ENCODE measurements around the gene AXIN2. TPM values are rescaled to one million over a fixed set of nuclear protein-coding genes. Genes with fewer than 3 reads are reported as not detected.

AXIN2 gene
- total RNA-seq, 1 donor from 2014 or later: 0.27 TPM

DNA sequence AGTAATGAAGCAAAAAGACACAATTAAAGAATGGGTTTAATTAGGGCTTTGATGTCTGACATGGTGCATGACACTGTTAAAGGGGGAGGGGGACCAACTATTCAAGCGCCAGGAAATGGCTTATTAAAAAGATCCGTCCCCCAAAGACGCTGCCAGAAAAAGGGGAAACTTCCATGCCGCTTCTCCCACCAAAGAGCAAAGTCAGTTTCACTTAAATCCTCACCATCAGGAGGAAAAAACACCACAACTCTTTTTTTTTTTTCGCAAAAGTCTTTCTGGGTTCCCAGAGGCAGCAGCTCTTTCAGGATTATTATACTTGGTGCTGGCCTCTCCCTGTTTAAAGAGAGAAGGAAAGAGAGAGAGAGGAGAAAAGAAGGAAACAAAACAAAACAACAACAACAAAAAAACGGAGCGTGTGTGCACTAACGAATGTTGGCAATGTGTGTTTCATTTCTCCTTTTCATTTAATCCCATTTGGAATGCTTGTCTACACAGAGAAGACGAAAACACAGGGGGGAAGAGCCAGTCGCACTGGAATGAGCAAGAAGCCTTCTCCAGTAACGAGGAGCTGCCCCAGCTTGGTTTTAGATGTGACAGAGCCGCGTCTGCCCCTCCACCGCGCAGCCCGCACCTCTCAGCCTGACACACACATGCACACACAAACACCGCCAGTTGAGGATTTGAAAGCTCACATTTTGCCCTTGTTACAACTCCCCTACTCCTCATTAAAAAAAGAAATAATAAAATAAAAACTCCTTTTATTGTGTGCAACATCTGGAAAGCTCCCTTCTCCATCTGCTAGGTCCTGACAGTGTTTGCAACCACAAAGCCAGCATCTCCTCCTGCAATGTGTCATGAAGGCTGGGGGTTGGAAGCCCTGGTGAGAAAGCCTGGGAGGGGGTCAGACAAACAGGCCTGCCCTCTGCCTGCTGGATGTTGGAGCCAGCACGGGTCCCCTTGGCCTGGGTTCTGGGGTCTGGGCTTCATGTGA is 32.7 kb upstream of the AXIN2 start:
- CTCF ChIA-PET: no interaction called here
- no peak for TF ChIP-seq CTCF (IDR thresholded peaks at IDR 0.05)
- H3K9me3 Mint-ChIP-seq: no peaks in the 10 kb centered on the region
- peaks cover 6% of the 10 kb centered on the region for H3K4me1 Mint-ChIP-seq
- intact Hi-C loops (cut with micrococcal nuclease): no loop called here
- POLR2A ChIA-PET: no interaction called here
- H3K36me3 Mint-ChIP-seq (ENCODE audit: low read depth): no peaks in the 10 kb centered on the region
- ATAC-seq (ENCODE audit: low read depth) (no peak), DNase-seq (no peak)
- H3K4me3 Mint-ChIP-seq: no peak overlapping the region
- H3K27me3 Mint-ChIP-seq: peaks cover 13% of the 10 kb centered on the region
- no peak overlapping the region for H3K27ac Mint-ChIP-seq

GRCh38 chr17:65593092-65593854 is 31.8 kb upstream of the AXIN2 start:
- intact Hi-C loops (cut with micrococcal nuclease): no loop called here
- peaks cover 6% of the 10 kb centered on the region for H3K4me1 Mint-ChIP-seq
- POLR2A ChIA-PET: no interaction called here
- peaks cover 13% of the 10 kb centered on the region for H3K27me3 Mint-ChIP-seq
- ATAC-seq (ENCODE audit: low read depth) (no peak), DNase-seq (no peak)
- H3K4me3 Mint-ChIP-seq: no peak overlapping the region
- no peaks in the 10 kb centered on the region for H3K9me3 Mint-ChIP-seq
- CTCF ChIA-PET: no interaction called here
- no peaks in the 10 kb centered on the region for H3K36me3 Mint-ChIP-seq (ENCODE audit: low read depth)
- H3K27ac Mint-ChIP-seq: no peak overlapping the region
- no peak for TF ChIP-seq CTCF (IDR thresholded peaks at IDR 0.05)

DNA sequence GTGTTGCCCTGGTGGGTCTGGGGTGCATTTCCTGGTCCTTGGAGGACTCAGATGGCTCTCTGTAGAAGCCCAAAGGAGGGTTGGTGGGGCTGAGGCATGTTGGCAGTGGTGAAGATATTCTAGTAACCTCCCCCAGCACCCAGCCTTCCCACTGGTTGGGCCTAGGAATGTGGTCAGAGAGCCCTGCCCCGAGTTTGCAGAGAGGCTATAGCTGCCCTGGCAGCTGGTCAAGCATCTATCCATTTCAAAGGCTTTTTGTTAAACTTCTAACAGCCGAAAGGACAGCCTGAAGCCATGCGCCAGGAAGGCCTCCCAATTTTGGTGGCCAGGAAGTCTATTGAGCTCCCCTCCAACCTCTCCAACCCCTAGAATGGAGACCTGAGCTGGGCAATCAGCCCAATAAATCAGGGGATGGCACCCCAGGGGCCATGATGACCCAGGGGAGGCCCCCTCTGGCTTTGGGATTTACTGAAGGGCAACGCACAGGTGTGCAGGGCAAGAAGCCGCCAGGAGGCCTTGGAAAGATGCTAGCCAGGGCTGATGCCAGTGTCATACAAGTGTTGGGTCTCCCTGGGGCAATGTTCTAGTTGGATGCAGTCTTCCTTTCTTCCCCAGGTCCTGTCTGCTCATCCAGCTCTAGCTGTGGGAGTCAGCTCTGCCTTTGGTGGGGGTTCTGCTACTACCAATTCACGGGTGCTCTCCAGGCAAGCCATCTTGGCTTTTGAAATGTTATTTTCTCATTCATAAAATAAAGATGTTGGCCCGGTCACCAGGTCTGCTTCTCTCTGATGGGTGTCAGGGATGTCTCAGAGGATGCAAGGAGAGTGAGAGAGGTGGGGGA is 30.9 kb upstream of the AXIN2 start:
- Mint-ChIP-seq H3K9me3 (no peaks in the 10 kb centered on the region), H3K27ac (no peak overlapping the region), H3K4me1 (peaks cover 6% of the 10 kb centered on the region), H3K27me3 (peaks cover 13% of the 10 kb centered on the region), H3K4me3 (no peak overlapping the region), H3K36me3 (ENCODE audit: low read depth) (no peaks in the 10 kb centered on the region)
- ChIA-PET CTCF (no interaction called here), POLR2A (no interaction called here)
- no peak for ATAC-seq (ENCODE audit: low read depth)
- DNase-seq: no peak
- TF ChIP-seq CTCF (IDR thresholded peaks at IDR 0.05): no peak
- intact Hi-C loops (cut with micrococcal nuclease): no loop called here

DNA sequence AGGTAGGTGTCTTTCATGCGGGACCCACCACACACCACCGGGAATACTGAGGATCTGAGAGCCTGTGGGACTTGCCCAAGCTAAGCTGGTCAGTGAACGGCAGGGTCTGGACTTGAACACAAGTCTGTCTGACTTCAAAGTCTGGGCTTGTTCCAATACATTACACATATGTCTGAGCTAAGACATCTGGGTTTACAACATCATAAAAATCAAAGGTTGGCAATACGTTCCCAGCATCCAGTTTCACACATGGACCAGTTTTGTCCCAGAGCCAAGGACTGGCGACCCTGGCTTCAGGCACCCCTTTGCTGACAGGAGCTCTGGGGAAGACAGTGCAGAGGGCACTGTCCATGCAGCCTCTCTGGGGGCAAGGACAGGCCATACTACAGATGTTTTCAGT is 27.9 kb upstream of the AXIN2 start:
- no peaks in the 10 kb centered on the region for H3K36me3 Mint-ChIP-seq (ENCODE audit: low read depth)
- no peaks in the 10 kb centered on the region for H3K9me3 Mint-ChIP-seq
- H3K27ac Mint-ChIP-seq: no peak overlapping the region
- H3K4me1 Mint-ChIP-seq: peaks cover 6% of the 10 kb centered on the region
- POLR2A ChIA-PET: no interaction called here
- intact Hi-C loops (cut with micrococcal nuclease): no loop called here
- peaks cover 16% of the 10 kb centered on the region for H3K27me3 Mint-ChIP-seq
- TF ChIP-seq CTCF (IDR thresholded peaks at IDR 0.05): no peak
- ATAC-seq (ENCODE audit: low read depth): no peak
- H3K4me3 Mint-ChIP-seq: no peak overlapping the region
- no peak for DNase-seq
- CTCF ChIA-PET: no interaction called here
